ENCODE results near the gene POLD2. TPM values are rescaled to one million over a fixed set of nuclear protein-coding genes. Genes with fewer than 3 reads are reported as not detected.

Gene POLD2
- total and polyA plus RNA-seq, 3 experiments from 2014 or later = 74.1 to 291 (median 279) TPM

- no peak overlapping the region for H3K4me3 Mint-ChIP-seq
- H3K27ac Mint-ChIP-seq = no peak overlapping the region
- Histone ChIP-seq H3K27me3 (ENCODE audit: insufficient read depth, low read length, poor library complexity, severe bottlenecking) (no peaks in the 10 kb centered on the region), H3K4me1 (ENCODE audit: insufficient read depth, low read length) (no peaks in the 10 kb centered on the region), H3K27ac (ENCODE audit: low read depth, low read length) (no peak overlapping the region), H3K36me3 (ENCODE audit: insufficient read depth, low read length) (no peaks in the 10 kb centered on the region), H3K9me3 (ENCODE audit: low read length) (no peaks in the 10 kb centered on the region), H3K4me3 (ENCODE audit: low read length) (no peak overlapping the region)
- peaks cover 0 to 6% (median 0%) of the 10 kb centered on the region in 3 donors for H3K36me3 Mint-ChIP-seq
- DNase-seq = no peak
- H3K27me3 Mint-ChIP-seq = peaks cover 4 to 15% of the 10 kb centered on the region in 2 donors
- ChIA-PET POLR2A (no interaction called here), CTCF (no interaction called here)
- H3K9me3 Mint-ChIP-seq = peaks cover 0 to 9% (median 5%) of the 10 kb centered on the region in 5 donors
- H3K4me1 Mint-ChIP-seq = no peaks in the 10 kb centered on the region
Measured at GRCh38 chr7:44161371-44161770, 38.0 kb upstream of the POLD2 start.

GRCh38 chr7:44159824-44160630, 36.7 kb upstream of the POLD2 start:
- no peak for DNase-seq
- H3K27ac ChIP-seq (ENCODE audit: low read depth, low read length) = no peak overlapping the region
- H3K27me3 Mint-ChIP-seq = peaks cover 4 to 18% of the 10 kb centered on the region in 2 donors
- H3K36me3 Mint-ChIP-seq = peaks cover 0 to 4% (median 0%) of the 10 kb centered on the region in 3 donors
- no peak overlapping the region for H3K27ac Mint-ChIP-seq
- H3K9me3 ChIP-seq (ENCODE audit: low read length) = no peaks in the 10 kb centered on the region
- no peaks in the 10 kb centered on the region for H3K27me3 ChIP-seq (ENCODE audit: insufficient read depth, low read length, poor library complexity, severe bottlenecking)
- H3K4me3 ChIP-seq (ENCODE audit: low read length) = no peak overlapping the region
- H3K4me1 Mint-ChIP-seq = no peaks in the 10 kb centered on the region
- no peaks in the 10 kb centered on the region for H3K36me3 ChIP-seq (ENCODE audit: insufficient read depth, low read length)
- H3K9me3 Mint-ChIP-seq = peaks cover 0 to 9% (median 5%) of the 10 kb centered on the region in 5 donors
- CTCF ChIA-PET = no interaction called here
- H3K4me1 ChIP-seq (ENCODE audit: insufficient read depth, low read length) = no peaks in the 10 kb centered on the region
- POLR2A ChIA-PET = no interaction called here
- no peak overlapping the region for H3K4me3 Mint-ChIP-seq

GRCh38 chr7:44158873-44159631, 35.7 kb upstream of the POLD2 start:
- CTCF ChIA-PET = no interaction called here
- Histone ChIP-seq H3K36me3 (ENCODE audit: insufficient read depth, low read length) (no peaks in the 10 kb centered on the region), H3K4me3 (ENCODE audit: low read length) (no peak overlapping the region), H3K27me3 (ENCODE audit: insufficient read depth, low read length, poor library complexity, severe bottlenecking) (no peaks in the 10 kb centered on the region), H3K9me3 (ENCODE audit: low read length) (no peaks in the 10 kb centered on the region), H3K27ac (ENCODE audit: low read depth, low read length) (no peak overlapping the region), H3K4me1 (ENCODE audit: insufficient read depth, low read length) (no peaks in the 10 kb centered on the region)
- no peak for DNase-seq
- POLR2A ChIA-PET = no interaction called here
- Mint-ChIP-seq H3K27ac (no peak overlapping the region), H3K4me3 (no peak overlapping the region), H3K9me3 (peaks cover 0 to 2% (median 0%) of the 10 kb centered on the region in 5 donors), H3K27me3 (peaks cover 4 to 11% of the 10 kb centered on the region in 2 donors), H3K4me1 (no peaks in the 10 kb centered on the region), H3K36me3 (peaks cover 0 to 4% (median 0%) of the 10 kb centered on the region in 3 donors)

- no peak for DNase-seq
- no peak overlapping the region for H3K27ac Mint-ChIP-seq
- ChIA-PET CTCF (no interaction called here), POLR2A (no interaction called here)
- no peaks in the 10 kb centered on the region for H3K4me1 ChIP-seq (ENCODE audit: insufficient read depth, low read length)
- no peaks in the 10 kb centered on the region for H3K36me3 ChIP-seq (ENCODE audit: insufficient read depth, low read length)
- no peaks in the 10 kb centered on the region for H3K9me3 ChIP-seq (ENCODE audit: low read length)
- H3K27ac ChIP-seq (ENCODE audit: low read depth, low read length) = no peak overlapping the region
- H3K36me3 Mint-ChIP-seq = peaks cover 0 to 4% (median 0%) of the 10 kb centered on the region in 3 donors
- H3K4me3 Mint-ChIP-seq = no peak overlapping the region
- H3K4me3 ChIP-seq (ENCODE audit: low read length) = no peak overlapping the region
- H3K9me3 Mint-ChIP-seq = no peaks in the 10 kb centered on the region
- peaks cover 4 to 9% of the 10 kb centered on the region in 2 donors for H3K27me3 Mint-ChIP-seq
- no peaks in the 10 kb centered on the region for H3K27me3 ChIP-seq (ENCODE audit: insufficient read depth, low read length, poor library complexity, severe bottlenecking)
- H3K4me1 Mint-ChIP-seq = no peaks in the 10 kb centered on the region
Measured at GRCh38 chr7:44158096-44158872, 34.9 kb upstream of the POLD2 start.

- ChIA-PET CTCF (no interaction called here), POLR2A (no interaction called here)
- no peaks in the 10 kb centered on the region for H3K27me3 ChIP-seq (ENCODE audit: insufficient read depth, low read length, poor library complexity, severe bottlenecking)
Measured at GRCh38 chr7:44157116-44158080, 34.0 kb upstream of the POLD2 start.

GRCh38 chr7:44156453-44157010, 33.2 kb upstream of the POLD2 start:
- peaks cover 0 to 4% (median 0%) of the 10 kb centered on the region in 3 donors for H3K36me3 Mint-ChIP-seq
- Histone ChIP-seq H3K4me1 (ENCODE audit: insufficient read depth, low read length) (no peaks in the 10 kb centered on the region), H3K4me3 (ENCODE audit: low read length) (no peak overlapping the region), H3K36me3 (ENCODE audit: insufficient read depth, low read length) (no peaks in the 10 kb centered on the region), H3K9me3 (ENCODE audit: low read length) (no peaks in the 10 kb centered on the region), H3K27me3 (ENCODE audit: insufficient read depth, low read length, poor library complexity, severe bottlenecking) (no peaks in the 10 kb centered on the region), H3K27ac (ENCODE audit: low read depth, low read length) (no peak overlapping the region)
- POLR2A ChIA-PET = no interaction called here
- no peaks in the 10 kb centered on the region for H3K9me3 Mint-ChIP-seq
- no peaks in the 10 kb centered on the region for H3K4me1 Mint-ChIP-seq
- H3K27me3 Mint-ChIP-seq = peaks cover 3 to 4% of the 10 kb centered on the region in 2 donors
- no peak for DNase-seq
- CTCF ChIA-PET = no interaction called here
- H3K4me3 Mint-ChIP-seq = no peak overlapping the region
- no peak overlapping the region for H3K27ac Mint-ChIP-seq

More at GRCh38 chr7:44157116-44158080, 34.0 kb upstream of the POLD2 start:
- no peaks in the 10 kb centered on the region for H3K9me3 ChIP-seq (ENCODE audit: low read length)
- no peaks in the 10 kb centered on the region for H3K4me1 Mint-ChIP-seq
- peaks cover 3 to 4% of the 10 kb centered on the region in 2 donors for H3K27me3 Mint-ChIP-seq
- no peak overlapping the region for H3K4me3 ChIP-seq (ENCODE audit: low read length)
- no peak overlapping the region for H3K27ac Mint-ChIP-seq
- DNase-seq = no peak
- no peak overlapping the region for H3K27ac ChIP-seq (ENCODE audit: low read depth, low read length)
- no peak overlapping the region for H3K4me3 Mint-ChIP-seq
- H3K36me3 ChIP-seq (ENCODE audit: insufficient read depth, low read length) = no peaks in the 10 kb centered on the region
- H3K9me3 Mint-ChIP-seq = no peaks in the 10 kb centered on the region
- peaks cover 0 to 4% (median 0%) of the 10 kb centered on the region in 3 donors for H3K36me3 Mint-ChIP-seq
- H3K4me1 ChIP-seq (ENCODE audit: insufficient read depth, low read length) = no peaks in the 10 kb centered on the region

Data from CD8-positive, alpha-beta memory T cell (primary cell).